Activated B cell treated with CpG ODN at 0.5 μM for 24 hours (primary cell): ENCODE results near the gene FCGBP. TPM values are rescaled to one million over a fixed set of nuclear protein-coding genes. Genes with fewer than 3 reads are reported as not detected.
A peak's percentile ranks its signal among the peaks of the same experiment; 100 is the strongest.

Experiments used
- ATAC-seq: fragments of 200-7000 bp; cut with Tn5 transposase; one replicate; pipeline ENCODE4 v1.10.0; 2021; ENCODE audit warnings: low read depth, mild to moderate bottlenecking, moderate library complexity
- CTCF ChIA-PET: fragments of 350-600 bp; sonication (Branson Sonifier 250); formaldehyde crosslinking; loops from one replicate; lab custom pipeline; 2021; ENCODE audit warnings: antibody characterized with exemption; lab: Charles Lee
- POLR2A ChIA-PET: fragments of 350-600 bp; sonication (Branson Sonifier 250); formaldehyde crosslinking; loops from one replicate; lab custom pipeline; 2021; ENCODE audit warnings: antibody characterized with exemption; lab: Charles Lee
- DNase-seq: peaks from one replicate; pipeline ENCODE4 v3.0.0; 2022
- H3K27ac Mint-ChIP-seq: one replicate; pipeline ENCODE4 v1.8.0; 2020; ENCODE audit warnings: mixed read lengths
- H3K27me3 Mint-ChIP-seq: one replicate; pipeline ENCODE4 v1.8.0; 2021; ENCODE audit warnings: mixed read lengths
- H3K36me3 Mint-ChIP-seq: one replicate; pipeline ENCODE4 v1.8.0; 2021; ENCODE audit warnings: low read depth, mixed read lengths
- H3K4me1 Mint-ChIP-seq: one replicate; pipeline ENCODE4 v1.8.0; 2021; ENCODE audit warnings: mixed read lengths
- H3K4me3 Mint-ChIP-seq: one replicate; pipeline ENCODE4 v1.8.0; 2020; ENCODE audit warnings: mild to moderate bottlenecking, mixed read lengths
- H3K9me3 Mint-ChIP-seq: one replicate; pipeline ENCODE4 v1.8.0; 2020; ENCODE audit warnings: mixed read lengths
- CTCF ChIP-seq: fragments of 200-600 bp; IDR thresholded peaks from one replicate; pipeline ENCODE4 v1.8.0; 2022; ENCODE audit warnings: antibody characterized with exemption, mild to moderate bottlenecking
- intact Hi-C: fragments of 100-400 bp; cut with micrococcal nuclease; formaldehyde crosslinking; loops from one replicate; pipeline ENCODE4 v1.15.1; 2024
- total RNA-seq: library from RNA; stranded (reverse); gene quantifications from 2 replicates; pipeline ENCODE4 v1.2.3, GENCODE V29; 2022

FCGBP gene
- total RNA-seq, 1 donor from 2014 or later, result 6.1 TPM

GRCh38 chr19:39971380-39972035 lies 37.1 kb upstream of the FCGBP start:
- ChIA-PET CTCF (interaction anchor here (0.6 to 2.8 kb wide), 29 partner anchors 10 to 179 kb away, joined by 3 to 58 read pairs (median 9); partner anchors contain the start of genes DYRK1B, FBL, ZNF546 and ZNF780A), POLR2A (interaction anchor here (0.5 to 3.0 kb wide), 23 partner anchors 13 to 779 kb away, joined by 3 to 90 read pairs (median 9); partner anchors contain the start of genes ACTMAP, DYRK1B, FBL and MAP3K10)
- ATAC-seq (no peak), DNase-seq (no peak)
- intact Hi-C loops, result loop anchor here (1.0 to 5.0 kb wide), 7 partner anchors 25 to 219 kb away; partner anchors contain the start of genes FBL and ZNF780B
- H3K4me1 Mint-ChIP-seq, result peaks cover 39% of the 10 kb centered on the region
- no peaks in the 10 kb centered on the region for H3K9me3 Mint-ChIP-seq
- peaks cover 49% of the 10 kb centered on the region for H3K36me3 Mint-ChIP-seq
- no peak for TF ChIP-seq CTCF
- H3K27me3 Mint-ChIP-seq, result no peaks in the 10 kb centered on the region
- peak overlapping the region; percentile 98 for H3K27ac Mint-ChIP-seq
- peak overlapping the region; percentile 98 for H3K4me3 Mint-ChIP-seq

- intact Hi-C loops, result loop anchor here (1.0 to 5.0 kb wide), 9 partner anchors 25 to 219 kb away; partner anchors contain the start of genes FBL and ZNF780B
- peaks cover 47% of the 10 kb centered on the region for H3K36me3 Mint-ChIP-seq
Observed at GRCh38 chr19:39970675-39971379, 36.4 kb upstream of the FCGBP start, which contains the start of gene PSMC4. Gene PSMC4, plus strand, starts transcription at chr19:39971165. Its CDS starts 38 bp downstream, at chr19:39971203.

GRCh38 chr19:39970425-39970674 lies 35.9 kb upstream of the FCGBP start:
- Mint-ChIP-seq H3K27ac (peak overlapping the region; percentile 98), H3K4me1 (peaks cover 39% of the 10 kb centered on the region), H3K9me3 (no peaks in the 10 kb centered on the region), H3K27me3 (no peaks in the 10 kb centered on the region), H3K4me3 (peak overlapping the region; percentile 98), H3K36me3 (peaks cover 42% of the 10 kb centered on the region)
- no peak for TF ChIP-seq CTCF
- ATAC-seq (peak; percentile 12), DNase-seq (no peak)
- CTCF ChIA-PET, result interaction anchor here (0.6 to 2.8 kb wide), 41 partner anchors 9 to 178 kb away, joined by 3 to 58 read pairs (median 7); partner anchors contain the start of genes DYRK1B, FBL, FCGBP and ZNF546
- intact Hi-C loops, result loop anchor here (1.0 to 5.0 kb wide), 3 partner anchors 29 to 177 kb away; no protein-coding TSS in a partner anchor
- POLR2A ChIA-PET, result interaction anchor here (0.5 to 3.0 kb wide), 34 partner anchors 9 to 780 kb away, joined by 3 to 90 read pairs (median 7); partner anchors contain the start of genes ACTMAP, DYRK1B, FBL and MAP3K10

More at GRCh38 chr19:39970675-39971379, 36.4 kb upstream of the FCGBP start, which contains the start of gene PSMC4:
- H3K4me1 Mint-ChIP-seq, result peaks cover 39% of the 10 kb centered on the region
- POLR2A ChIA-PET, result interaction anchor here (0.5 to 3.0 kb wide), 35 partner anchors 9 to 780 kb away, joined by 3 to 90 read pairs (median 5); partner anchors contain the start of genes ACTMAP, DYRK1B, FBL and MAP3K10
- CTCF ChIA-PET, result interaction anchor here (0.6 to 2.8 kb wide), 42 partner anchors 9 to 178 kb away, joined by 3 to 58 read pairs (median 7); partner anchors contain the start of genes DYRK1B, FBL, FCGBP and ZNF546
- peak within 1 kb of the TSS; percentile 98 for H3K27ac Mint-ChIP-seq
- no peaks in the 10 kb centered on the region for H3K9me3 Mint-ChIP-seq
- DNase-seq (peak; percentile 98), ATAC-seq (peak; percentile 96)
- H3K27me3 Mint-ChIP-seq, result no peaks in the 10 kb centered on the region
- H3K4me3 Mint-ChIP-seq, result peak within 1 kb of the TSS; percentile 98
- peak; percentile 21 for TF ChIP-seq CTCF

- Mint-ChIP-seq H3K27ac (peak overlapping the region; percentile 98), H3K4me3 (peak overlapping the region; percentile 98), H3K9me3 (no peaks in the 10 kb centered on the region), H3K27me3 (no peaks in the 10 kb centered on the region), H3K4me1 (peaks cover 39% of the 10 kb centered on the region), H3K36me3 (peaks cover 38% of the 10 kb centered on the region)
- intact Hi-C loops, result loop anchor here (1.0 to 5.0 kb wide), 3 partner anchors 29 to 177 kb away; no protein-coding TSS in a partner anchor
- ChIA-PET CTCF (interaction anchor here (0.6 to 2.8 kb wide), 40 partner anchors 9 to 177 kb away, joined by 3 to 58 read pairs (median 7); partner anchors contain the start of genes DYRK1B, FBL, FCGBP and ZNF546), POLR2A (interaction anchor here (0.7 to 3.0 kb wide), 27 partner anchors 9 to 781 kb away, joined by 3 to 90 read pairs (median 8); partner anchors contain the start of genes ACTMAP, DYRK1B, FBL and MAP3K10)
- DNase-seq (no peak), ATAC-seq (no peak)
- TF ChIP-seq CTCF, result no peak
Observed at GRCh38 chr19:39969681-39970424, 35.4 kb upstream of the FCGBP start.
